ENCODE measurements around the gene MTA3. TPM values are rescaled to one million over a fixed set of nuclear protein-coding genes. Genes with fewer than 3 reads are reported as not detected.

The MTA3 gene
- total and polyA plus RNA-seq, 9 of the 15 experiments (the other 6 are each of a cell fraction or from before 2014, with no cell fraction given), result 12.4 to 39.6 (median 23.5) TPM

DNA sequence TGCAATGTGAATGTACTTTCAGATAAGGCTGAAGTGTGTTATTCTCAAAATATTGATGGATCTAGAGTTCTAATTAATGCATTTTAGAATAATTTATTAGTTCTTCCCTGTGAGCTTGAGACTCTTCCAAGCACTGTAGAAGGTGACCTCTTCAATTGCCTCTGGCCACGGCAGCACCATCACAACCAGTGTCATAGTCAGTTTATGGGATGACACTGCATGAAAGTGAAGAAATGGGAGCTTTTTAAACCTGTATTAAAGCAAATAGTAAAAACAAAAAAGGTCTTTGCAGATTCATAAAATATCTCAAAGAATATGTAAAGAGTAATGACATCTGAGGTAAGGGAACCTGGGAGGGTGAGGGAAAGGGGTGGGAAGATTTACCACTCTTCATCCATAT lies 143.5 kb downstream of the MTA3 start (continued):
- TF ChIP-seq, protein P1, sequence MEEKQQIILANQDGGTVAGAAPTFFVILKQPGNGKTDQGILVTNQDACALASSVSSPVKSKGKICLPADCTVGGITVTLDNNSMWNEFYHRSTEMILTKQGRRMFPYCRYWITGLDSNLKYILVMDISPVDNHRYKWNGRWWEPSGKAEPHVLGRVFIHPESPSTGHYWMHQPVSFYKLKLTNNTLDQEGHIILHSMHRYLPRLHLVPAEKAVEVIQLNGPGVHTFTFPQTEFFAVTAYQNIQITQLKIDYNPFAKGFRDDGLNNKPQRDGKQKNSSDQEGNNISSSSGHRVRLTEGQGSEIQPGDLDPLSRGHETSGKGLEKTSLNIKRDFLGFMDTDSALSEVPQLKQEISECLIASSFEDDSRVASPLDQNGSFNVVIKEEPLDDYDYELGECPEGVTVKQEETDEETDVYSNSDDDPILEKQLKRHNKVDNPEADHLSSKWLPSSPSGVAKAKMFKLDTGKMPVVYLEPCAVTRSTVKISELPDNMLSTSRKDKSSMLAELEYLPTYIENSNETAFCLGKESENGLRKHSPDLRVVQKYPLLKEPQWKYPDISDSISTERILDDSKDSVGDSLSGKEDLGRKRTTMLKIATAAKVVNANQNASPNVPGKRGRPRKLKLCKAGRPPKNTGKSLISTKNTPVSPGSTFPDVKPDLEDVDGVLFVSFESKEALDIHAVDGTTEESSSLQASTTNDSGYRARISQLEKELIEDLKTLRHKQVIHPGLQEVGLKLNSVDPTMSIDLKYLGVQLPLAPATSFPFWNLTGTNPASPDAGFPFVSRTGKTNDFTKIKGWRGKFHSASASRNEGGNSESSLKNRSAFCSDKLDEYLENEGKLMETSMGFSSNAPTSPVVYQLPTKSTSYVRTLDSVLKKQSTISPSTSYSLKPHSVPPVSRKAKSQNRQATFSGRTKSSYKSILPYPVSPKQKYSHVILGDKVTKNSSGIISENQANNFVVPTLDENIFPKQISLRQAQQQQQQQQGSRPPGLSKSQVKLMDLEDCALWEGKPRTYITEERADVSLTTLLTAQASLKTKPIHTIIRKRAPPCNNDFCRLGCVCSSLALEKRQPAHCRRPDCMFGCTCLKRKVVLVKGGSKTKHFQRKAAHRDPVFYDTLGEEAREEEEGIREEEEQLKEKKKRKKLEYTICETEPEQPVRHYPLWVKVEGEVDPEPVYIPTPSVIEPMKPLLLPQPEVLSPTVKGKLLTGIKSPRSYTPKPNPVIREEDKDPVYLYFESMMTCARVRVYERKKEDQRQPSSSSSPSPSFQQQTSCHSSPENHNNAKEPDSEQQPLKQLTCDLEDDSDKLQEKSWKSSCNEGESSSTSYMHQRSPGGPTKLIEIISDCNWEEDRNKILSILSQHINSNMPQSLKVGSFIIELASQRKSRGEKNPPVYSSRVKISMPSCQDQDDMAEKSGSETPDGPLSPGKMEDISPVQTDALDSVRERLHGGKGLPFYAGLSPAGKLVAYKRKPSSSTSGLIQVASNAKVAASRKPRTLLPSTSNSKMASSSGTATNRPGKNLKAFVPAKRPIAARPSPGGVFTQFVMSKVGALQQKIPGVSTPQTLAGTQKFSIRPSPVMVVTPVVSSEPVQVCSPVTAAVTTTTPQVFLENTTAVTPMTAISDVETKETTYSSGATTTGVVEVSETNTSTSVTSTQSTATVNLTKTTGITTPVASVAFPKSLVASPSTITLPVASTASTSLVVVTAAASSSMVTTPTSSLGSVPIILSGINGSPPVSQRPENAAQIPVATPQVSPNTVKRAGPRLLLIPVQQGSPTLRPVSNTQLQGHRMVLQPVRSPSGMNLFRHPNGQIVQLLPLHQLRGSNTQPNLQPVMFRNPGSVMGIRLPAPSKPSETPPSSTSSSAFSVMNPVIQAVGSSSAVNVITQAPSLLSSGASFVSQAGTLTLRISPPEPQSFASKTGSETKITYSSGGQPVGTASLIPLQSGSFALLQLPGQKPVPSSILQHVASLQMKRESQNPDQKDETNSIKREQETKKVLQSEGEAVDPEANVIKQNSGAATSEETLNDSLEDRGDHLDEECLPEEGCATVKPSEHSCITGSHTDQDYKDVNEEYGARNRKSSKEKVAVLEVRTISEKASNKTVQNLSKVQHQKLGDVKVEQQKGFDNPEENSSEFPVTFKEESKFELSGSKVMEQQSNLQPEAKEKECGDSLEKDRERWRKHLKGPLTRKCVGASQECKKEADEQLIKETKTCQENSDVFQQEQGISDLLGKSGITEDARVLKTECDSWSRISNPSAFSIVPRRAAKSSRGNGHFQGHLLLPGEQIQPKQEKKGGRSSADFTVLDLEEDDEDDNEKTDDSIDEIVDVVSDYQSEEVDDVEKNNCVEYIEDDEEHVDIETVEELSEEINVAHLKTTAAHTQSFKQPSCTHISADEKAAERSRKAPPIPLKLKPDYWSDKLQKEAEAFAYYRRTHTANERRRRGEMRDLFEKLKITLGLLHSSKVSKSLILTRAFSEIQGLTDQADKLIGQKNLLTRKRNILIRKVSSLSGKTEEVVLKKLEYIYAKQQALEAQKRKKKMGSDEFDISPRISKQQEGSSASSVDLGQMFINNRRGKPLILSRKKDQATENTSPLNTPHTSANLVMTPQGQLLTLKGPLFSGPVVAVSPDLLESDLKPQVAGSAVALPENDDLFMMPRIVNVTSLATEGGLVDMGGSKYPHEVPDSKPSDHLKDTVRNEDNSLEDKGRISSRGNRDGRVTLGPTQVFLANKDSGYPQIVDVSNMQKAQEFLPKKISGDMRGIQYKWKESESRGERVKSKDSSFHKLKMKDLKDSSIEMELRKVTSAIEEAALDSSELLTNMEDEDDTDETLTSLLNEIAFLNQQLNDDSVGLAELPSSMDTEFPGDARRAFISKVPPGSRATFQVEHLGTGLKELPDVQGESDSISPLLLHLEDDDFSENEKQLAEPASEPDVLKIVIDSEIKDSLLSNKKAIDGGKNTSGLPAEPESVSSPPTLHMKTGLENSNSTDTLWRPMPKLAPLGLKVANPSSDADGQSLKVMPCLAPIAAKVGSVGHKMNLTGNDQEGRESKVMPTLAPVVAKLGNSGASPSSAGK (IDR thresholded peaks at IDR 0.05), result no peak
- no peak for TF ChIP-seq KAT8 (IDR thresholded peaks at IDR 0.05; ENCODE audit: low read depth)

All from K562 (cell line).